Mesendoderm (in vitro differentiated cells): ENCODE measurements around the gene MTG1.

Experiments used
- DNase-seq: peaks from one replicate; pipeline ENCODE4 v3.0.0; 2013
- H2AK5ac ChIP-seq: 2 replicates; pipeline ENCODE4 v1.6.1; 2013; ENCODE audit warnings: low read length, inconsistent platforms
- H2BK120ac ChIP-seq: 2 replicates; pipeline ENCODE4 v1.6.1; 2013; ENCODE audit warnings: low read depth, mild to moderate bottlenecking, low read length, moderate library complexity, mixed read lengths
- H2BK15ac ChIP-seq: replicated peaks from 2 replicates; pipeline ENCODE4 v1.6.1; 2013; ENCODE audit warnings: low read depth, mild to moderate bottlenecking, moderate library complexity
- H2BK5ac ChIP-seq: 2 replicates; pipeline ENCODE4 v1.6.1; 2013; ENCODE audit warnings: low read length, inconsistent platforms
- H3K18ac ChIP-seq: 2 replicates; pipeline ENCODE4 v1.6.1; 2013; ENCODE audit warnings: mild to moderate bottlenecking, low read length, mixed read lengths
- H3K23ac ChIP-seq: one replicate; pipeline ENCODE4 v1.6.1; 2013; ENCODE audit warnings: low read length
- H3K27ac ChIP-seq: 2 replicates; pipeline ENCODE4 v1.5.1; 2013; ENCODE audit warnings: low read depth, mild to moderate bottlenecking, inconsistent platforms, low read length, moderate library complexity
- H3K27me3 ChIP-seq: 2 replicates; pipeline ENCODE4 v1.6.1; 2013; ENCODE audit warnings: low read length, control low read depth, mild to moderate bottlenecking, inconsistent platforms; ENCODE audit not compliant: insufficient read depth, poor library complexity
- H3K36me3 ChIP-seq: 2 replicates; pipeline ENCODE4 v1.6.1; 2013; ENCODE audit warnings: low read length, inconsistent platforms; ENCODE audit not compliant: control insufficient read depth, insufficient read depth
- H3K4ac ChIP-seq: one replicate; pipeline ENCODE4 v1.6.1; 2013; ENCODE audit warnings: low read depth, mild to moderate bottlenecking, low read length, moderate library complexity
- H3K4me1 ChIP-seq: 2 replicates; pipeline ENCODE4 v1.6.1; 2013; ENCODE audit warnings: low read depth, low read length, inconsistent platforms; ENCODE audit not compliant: control insufficient read depth
- H3K4me2 ChIP-seq: 2 replicates; pipeline ENCODE4 v1.6.1; 2013; ENCODE audit warnings: low read length
- H3K4me3 ChIP-seq: 2 replicates; pipeline ENCODE4 v1.5.1; 2013; ENCODE audit warnings: mild to moderate bottlenecking, low read length
- H3K56ac ChIP-seq: one replicate; pipeline ENCODE4 v1.6.1; 2013; ENCODE audit warnings: low read length
- H3K79me1 ChIP-seq: 2 replicates; pipeline ENCODE4 v1.6.1; 2013; ENCODE audit warnings: low read length, inconsistent platforms
- H3K79me2 ChIP-seq: 2 replicates; pipeline ENCODE4 v1.6.1; 2013; ENCODE audit warnings: mild to moderate bottlenecking, low read length; ENCODE audit not compliant: control insufficient read depth, insufficient read depth
- H3K9ac ChIP-seq: 2 replicates; pipeline ENCODE4 v1.6.1; 2013; ENCODE audit warnings: low read length, inconsistent platforms
- H4K5ac ChIP-seq: one replicate; pipeline ENCODE4 v1.6.1; 2013; ENCODE audit warnings: low read length
- H4K8ac ChIP-seq: one replicate; pipeline ENCODE4 v1.6.1; 2013; ENCODE audit warnings: low read depth, mild to moderate bottlenecking, control low read depth, low read length, moderate library complexity
- WGBS: extraction: QIAGEN DNeasy Blood & Tissue Kit; methylation state at CpG from one replicate; pipeline ENCODE4 v1.1.7; 2013; ENCODE audit warnings: low lambda C conversion rate, missing lambda C conversion rate; ENCODE audit not compliant: insufficient coverage; ENCODE audit errors: extremely low coverage; 5-methylcytosine and 5-hydroxymethylcytosine counted together

The MTG1 gene

DNA sequence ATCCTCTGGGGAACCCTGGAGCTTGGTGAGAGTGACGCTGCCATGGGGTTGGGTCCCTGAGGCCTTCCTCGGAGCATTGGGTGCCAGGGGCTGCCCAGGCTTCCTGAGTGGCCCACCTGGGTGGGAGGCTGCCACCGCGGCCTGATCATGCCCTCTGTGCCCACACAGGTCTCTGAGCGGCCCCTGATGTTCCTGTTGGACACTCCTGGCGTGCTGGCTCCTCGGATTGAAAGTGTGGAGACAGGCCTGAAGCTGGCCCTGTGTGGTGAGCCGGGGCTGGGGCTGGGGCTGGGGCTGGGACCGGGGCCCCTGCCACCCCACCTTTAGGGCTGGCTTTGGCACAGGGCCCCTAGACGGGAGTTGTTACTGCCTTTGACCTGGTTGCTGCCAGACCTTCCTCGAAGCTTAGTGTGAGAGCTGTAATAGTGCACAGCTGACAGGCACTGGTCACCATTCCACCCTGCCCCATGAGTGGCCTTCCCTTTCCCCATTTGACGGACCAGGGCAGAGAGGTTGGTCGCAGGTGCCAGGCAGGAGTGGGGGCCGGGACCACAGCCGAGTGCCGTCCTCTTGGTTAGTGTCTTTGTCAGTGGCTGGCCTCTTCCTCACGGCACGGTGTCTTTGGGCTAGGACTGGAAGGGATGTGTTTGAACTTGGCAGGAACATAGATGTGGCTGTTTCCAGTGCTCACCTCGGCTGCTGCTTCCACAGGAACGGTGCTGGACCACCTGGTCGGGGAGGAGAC lies 8.2 kb downstream of the MTG1 start:
- H3K9ac ChIP-seq = no peak overlapping the region
- DNase-seq = no peak
- peaks cover 2% of the 10 kb centered on the region for H3K79me1 ChIP-seq
- no peak overlapping the region for H3K4ac ChIP-seq
- peaks cover 12% of the 10 kb centered on the region for H3K36me3 ChIP-seq
- H3K18ac ChIP-seq = no peak overlapping the region
- H3K27me3 ChIP-seq = no peaks in the 10 kb centered on the region
- no peak overlapping the region for H2BK5ac ChIP-seq
- no peak overlapping the region for H3K4me2 ChIP-seq
- H3K4me1 ChIP-seq = no peaks in the 10 kb centered on the region
- no CpG with 5 or more reads among the region's 21 CpGs for WGBS
- no peak overlapping the region for H3K23ac ChIP-seq
- no peak overlapping the region for H2BK120ac ChIP-seq
- H4K8ac ChIP-seq = no peak overlapping the region
- H2AK5ac ChIP-seq = no peak overlapping the region
- H4K5ac ChIP-seq = no peak overlapping the region
- no peak overlapping the region for H3K27ac ChIP-seq
- H3K56ac ChIP-seq = no peak overlapping the region
- no peak overlapping the region for H3K4me3 ChIP-seq
- peaks cover 5% of the 10 kb centered on the region for H3K79me2 ChIP-seq
- no peak overlapping the region for H2BK15ac ChIP-seq

DNA sequence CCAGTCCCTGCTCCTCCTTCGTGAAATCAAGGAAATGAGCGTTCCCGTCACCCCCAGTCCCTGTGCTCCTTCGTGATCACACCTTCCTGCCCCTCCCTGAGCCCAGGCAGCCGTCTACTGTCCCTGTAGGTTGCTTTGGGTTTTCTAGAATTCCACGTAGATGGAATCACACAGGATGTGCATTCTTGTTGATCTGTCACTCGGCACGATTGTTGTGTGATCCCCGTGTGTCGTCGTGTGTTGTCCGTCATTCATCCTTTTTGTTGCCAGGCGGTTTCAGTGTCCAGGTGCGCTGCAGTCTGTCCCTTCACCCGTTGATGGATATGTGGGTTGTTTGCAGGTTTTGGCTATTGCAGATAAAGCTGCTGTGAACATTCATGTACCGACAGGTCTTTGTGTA lies 9.4 kb downstream of the MTG1 start:
- DNase-seq = peak; percentile 74
- peaks cover 11% of the 10 kb centered on the region for H3K36me3 ChIP-seq

DNA sequence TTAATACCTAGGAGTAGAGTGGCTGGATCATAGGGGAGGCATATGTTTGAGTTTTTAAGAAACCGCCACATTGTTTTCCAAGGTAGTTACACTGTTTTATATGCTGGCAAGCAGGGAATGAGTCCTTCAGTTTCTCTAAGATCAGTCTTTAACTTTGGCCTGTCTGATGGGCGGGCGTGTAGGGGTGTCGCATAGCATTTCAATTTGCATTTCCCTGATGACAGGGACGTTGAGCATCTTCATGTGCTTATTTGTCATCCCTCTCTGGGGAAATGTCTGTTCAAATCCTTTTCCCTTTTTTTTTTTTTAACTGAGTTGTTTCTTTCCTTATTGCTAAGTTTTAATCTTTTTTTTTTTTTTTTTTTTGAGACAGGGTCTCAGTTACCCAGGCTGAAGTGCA lies 9.8 kb downstream of the MTG1 start:
- peaks cover 10% of the 10 kb centered on the region for H3K79me2 ChIP-seq
- no peak overlapping the region for H2BK5ac ChIP-seq
- no peak overlapping the region for H3K18ac ChIP-seq
- WGBS = no CpG with 5 or more reads among the region's 5 CpGs
- H3K4me2 ChIP-seq = no peak overlapping the region
- no peak overlapping the region for H2AK5ac ChIP-seq
- H3K36me3 ChIP-seq = peaks cover 7% of the 10 kb centered on the region
- H3K27ac ChIP-seq = no peak overlapping the region
- H4K8ac ChIP-seq = no peak overlapping the region
- no peak overlapping the region for H3K4ac ChIP-seq
- H3K4me1 ChIP-seq = no peaks in the 10 kb centered on the region
- DNase-seq = no peak
- H3K9ac ChIP-seq = no peak overlapping the region
- H2BK15ac ChIP-seq = no peak overlapping the region
- no peak overlapping the region for H2BK120ac ChIP-seq
- H3K27me3 ChIP-seq = no peaks in the 10 kb centered on the region
- no peak overlapping the region for H3K56ac ChIP-seq
- H3K23ac ChIP-seq = no peak overlapping the region
- no peak overlapping the region for H4K5ac ChIP-seq
- H3K4me3 ChIP-seq = no peak overlapping the region
- H3K79me1 ChIP-seq = no peaks in the 10 kb centered on the region

More for the DNA sequence above, 9.4 kb downstream of the MTG1 start:
- Histone ChIP-seq H2BK15ac (no peak overlapping the region), H3K18ac (no peak overlapping the region), H2BK120ac (no peak overlapping the region), H3K4ac (no peak overlapping the region), H4K8ac (no peak overlapping the region), H3K56ac (no peak overlapping the region), H3K9ac (no peak overlapping the region), H3K27me3 (no peaks in the 10 kb centered on the region), H3K4me1 (no peaks in the 10 kb centered on the region), H3K4me3 (no peak overlapping the region), H3K23ac (no peak overlapping the region), H2BK5ac (no peak overlapping the region), H3K79me1 (peaks cover 2% of the 10 kb centered on the region), H3K27ac (no peak overlapping the region), H4K5ac (no peak overlapping the region), H3K79me2 (peaks cover 7% of the 10 kb centered on the region), H2AK5ac (no peak overlapping the region), H3K4me2 (no peak overlapping the region)
- WGBS = no CpG with 5 or more reads among the region's 16 CpGs

DNA sequence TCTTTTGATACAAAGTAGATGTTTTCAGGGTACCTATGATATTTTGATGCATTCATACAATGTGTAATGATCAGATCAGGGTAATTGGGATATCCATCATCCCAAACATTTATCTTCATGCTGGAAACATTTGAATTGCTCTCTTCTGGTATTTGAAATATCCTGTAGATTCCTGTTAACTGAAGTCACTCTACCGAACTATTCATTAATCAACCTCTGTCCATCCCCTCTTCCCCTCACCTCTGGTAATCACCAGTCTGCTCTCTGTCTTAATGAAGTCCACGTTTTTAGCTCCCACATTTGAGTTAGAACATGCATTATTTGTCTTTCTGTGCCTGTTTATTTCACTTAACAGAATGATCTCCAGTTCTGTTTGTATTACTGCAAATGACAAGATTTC lies 11.3 kb downstream of the MTG1 start:
- no peak overlapping the region for H3K9ac ChIP-seq
- H2BK120ac ChIP-seq = no peak overlapping the region
- H3K4me3 ChIP-seq = no peak overlapping the region
- no peak overlapping the region for H2BK5ac ChIP-seq
- H4K5ac ChIP-seq = no peak overlapping the region
- no peak overlapping the region for H2BK15ac ChIP-seq
- H4K8ac ChIP-seq = no peak overlapping the region
- H3K4me1 ChIP-seq = no peaks in the 10 kb centered on the region
- no peak overlapping the region for H3K4ac ChIP-seq
- WGBS = no CpG with 5 or more reads among the region's 2 CpGs
- H3K79me2 ChIP-seq = peaks cover 12% of the 10 kb centered on the region
- DNase-seq = no peak
- peaks cover 4% of the 10 kb centered on the region for H3K36me3 ChIP-seq
- H3K23ac ChIP-seq = no peak overlapping the region
- H3K18ac ChIP-seq = no peak overlapping the region
- H3K79me1 ChIP-seq = peaks cover 2% of the 10 kb centered on the region
- H3K27ac ChIP-seq = no peak overlapping the region
- no peak overlapping the region for H3K56ac ChIP-seq
- H3K4me2 ChIP-seq = no peak overlapping the region
- H2AK5ac ChIP-seq = no peak overlapping the region
- H3K27me3 ChIP-seq = no peaks in the 10 kb centered on the region

DNA sequence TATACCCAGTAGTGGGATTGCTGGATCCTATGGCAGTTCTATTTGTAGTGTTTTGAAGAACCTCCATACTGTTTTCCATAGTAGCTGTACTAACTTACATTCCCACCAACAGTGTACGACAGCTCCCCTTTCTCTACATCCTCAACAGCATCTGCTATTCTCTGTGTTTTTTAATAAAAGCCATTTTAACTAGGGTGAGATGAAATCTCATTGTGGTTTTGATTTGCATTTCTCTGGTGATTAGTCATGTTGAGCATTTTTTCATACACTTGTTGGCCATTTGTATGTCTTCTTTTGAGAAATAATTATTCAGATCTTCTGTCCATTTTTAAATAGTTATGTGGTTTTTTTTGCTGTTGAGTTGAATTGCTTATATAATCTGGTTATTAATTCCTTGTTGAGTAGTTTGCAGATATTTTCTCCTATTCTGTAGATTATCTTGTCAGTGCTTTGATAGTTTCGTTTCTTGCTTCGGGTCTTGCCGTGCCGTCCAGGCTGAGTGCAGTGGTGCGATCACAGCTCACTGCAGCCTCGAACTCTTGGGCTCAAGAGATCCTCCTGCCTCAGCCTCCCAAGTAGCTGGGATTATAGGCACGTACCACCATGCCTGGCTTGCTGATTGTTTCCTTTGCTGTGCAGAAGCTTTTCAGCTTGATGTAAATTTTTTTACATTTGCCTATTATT lies 12.0 kb downstream of the MTG1 start:
- H3K4ac ChIP-seq = no peak overlapping the region
- no peak overlapping the region for H2BK120ac ChIP-seq
- H3K56ac ChIP-seq = no peak overlapping the region
- H2BK15ac ChIP-seq = no peak overlapping the region
- no CpG with 5 or more reads among the region's 8 CpGs for WGBS
- no peak overlapping the region for H3K27ac ChIP-seq
- H3K36me3 ChIP-seq = peaks cover 4% of the 10 kb centered on the region
- no peak for DNase-seq
- no peaks in the 10 kb centered on the region for H3K27me3 ChIP-seq
- no peak overlapping the region for H2BK5ac ChIP-seq
- H4K5ac ChIP-seq = no peak overlapping the region
- no peak overlapping the region for H3K4me3 ChIP-seq
- peaks cover 2% of the 10 kb centered on the region for H3K79me1 ChIP-seq
- H4K8ac ChIP-seq = no peak overlapping the region
- H3K18ac ChIP-seq = no peak overlapping the region
- peaks cover 12% of the 10 kb centered on the region for H3K79me2 ChIP-seq
- no peak overlapping the region for H3K9ac ChIP-seq
- H2AK5ac ChIP-seq = no peak overlapping the region
- no peaks in the 10 kb centered on the region for H3K4me1 ChIP-seq
- no peak overlapping the region for H3K4me2 ChIP-seq
- no peak overlapping the region for H3K23ac ChIP-seq
